ENCODE results near the gene AKNA.

The AKNA gene

DNA sequence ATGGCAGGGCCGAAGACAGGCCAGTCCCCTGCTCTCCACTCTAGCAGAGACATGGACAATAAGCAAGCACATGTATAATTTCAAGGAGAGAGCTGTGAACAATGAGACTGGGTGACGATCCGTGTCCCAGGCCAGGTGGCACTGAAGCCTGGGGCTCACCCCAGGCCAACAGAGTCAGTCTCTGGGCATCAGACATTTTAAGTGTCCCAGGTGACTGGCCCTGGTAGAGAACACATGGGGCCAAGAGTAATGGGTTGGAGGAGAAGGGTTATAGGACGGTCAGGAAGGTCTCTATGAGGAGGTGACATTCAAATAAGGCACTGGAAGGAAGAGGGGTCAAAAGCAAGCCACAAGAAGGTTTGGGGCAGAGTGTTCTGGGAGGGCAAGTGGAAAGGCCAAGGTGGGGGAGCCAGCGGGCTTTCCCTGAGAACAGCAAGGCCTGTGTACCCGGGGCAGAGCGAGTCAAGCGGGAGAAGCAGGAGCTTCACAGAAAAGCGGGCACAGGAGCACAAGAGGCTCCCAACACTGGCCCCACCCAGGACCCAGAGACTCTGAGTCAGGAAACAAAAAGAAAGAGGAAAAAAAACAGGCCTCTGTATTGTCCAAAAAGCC is 1.1 kb upstream of the AKNA start:
- H3K4me3 ChIP-seq (ENCODE audit: low read depth, low read length): no peak overlapping the region
- no peak for DNase-seq (ENCODE audit: low read depth, low spot score)
- TF ChIP-seq CTCF (IDR thresholded peaks at IDR 0.05; ENCODE audit: low read depth, low read length): no peak
- in situ Hi-C loops (cut with HindIII; ENCODE audit: low sequenced_read_pairs): no loop called here

DNA sequence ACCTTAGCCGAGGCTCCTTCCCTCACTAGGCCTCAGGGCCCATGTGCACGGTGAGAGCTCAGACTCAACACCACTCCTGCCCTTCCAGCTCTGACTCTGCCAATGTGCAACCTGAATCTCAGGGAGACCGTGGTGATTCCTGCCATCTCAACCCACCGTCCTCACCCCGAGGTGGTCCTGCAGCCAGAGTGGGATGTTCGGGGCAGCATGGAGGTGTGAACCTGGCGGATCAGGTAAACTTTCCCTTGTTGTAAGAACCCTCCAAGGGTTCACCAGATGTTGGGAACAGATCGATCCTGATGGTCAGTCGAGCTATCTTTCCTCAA is 538 bp upstream of the AKNA start:
- TF ChIP-seq CTCF (IDR thresholded peaks at IDR 0.05; ENCODE audit: low read depth, low read length): no peak
- in situ Hi-C loops (cut with HindIII; ENCODE audit: low sequenced_read_pairs): no loop called here
- DNase-seq (ENCODE audit: low read depth, low spot score): no peak
- H3K4me3 ChIP-seq (ENCODE audit: low read depth, low read length): no peak overlapping the region

DNA sequence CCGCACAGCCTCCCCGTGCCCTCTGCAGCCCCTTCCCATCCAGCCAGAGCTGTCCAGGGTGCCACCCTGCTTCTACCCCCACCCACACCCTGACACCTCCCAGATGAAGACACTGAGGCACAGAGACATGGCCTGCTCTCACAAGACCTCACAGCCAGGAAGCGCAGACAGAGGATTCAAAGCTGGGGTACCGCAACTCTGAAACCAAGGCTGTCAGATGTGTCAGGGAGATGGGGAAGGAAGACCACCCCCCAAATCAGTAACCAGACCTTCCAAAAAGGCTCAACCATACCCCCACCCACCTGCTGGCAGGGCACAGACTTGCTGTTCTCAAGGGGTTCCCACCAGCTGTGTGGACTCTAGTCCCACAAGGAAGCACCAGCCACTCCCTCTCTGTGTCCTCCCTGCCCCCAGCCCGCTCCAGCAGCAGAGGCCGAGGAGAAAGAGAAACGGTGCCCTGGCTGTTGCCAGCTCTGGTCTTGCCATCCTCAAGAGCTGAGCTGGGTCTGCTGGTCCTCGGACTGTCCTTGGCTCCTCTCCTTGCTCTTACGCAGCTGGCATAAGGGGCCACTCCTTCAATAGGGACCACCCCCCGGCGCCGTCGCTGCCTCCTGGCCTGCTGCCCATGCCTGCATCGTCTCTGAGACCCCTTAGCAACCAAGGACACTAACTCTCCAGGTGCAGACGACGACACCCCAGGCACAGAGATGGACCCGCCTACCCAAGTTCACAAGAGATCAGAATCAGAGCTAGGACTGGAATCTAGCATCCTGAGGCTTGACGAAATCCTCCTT is 699 bp downstream of the AKNA start:
- TF ChIP-seq CTCF (IDR thresholded peaks at IDR 0.05; ENCODE audit: low read depth, low read length): no peak
- DNase-seq (ENCODE audit: low read depth, low spot score): peak; percentile 16
- in situ Hi-C loops (cut with HindIII; ENCODE audit: low sequenced_read_pairs): no loop called here
- peak overlapping the region; percentile 67 for H3K4me3 ChIP-seq (ENCODE audit: low read depth, low read length)

- DNase-seq (ENCODE audit: low read depth, low spot score): no peak
Observed at GRCh38 chr9:114386361-114386885, 1.4 kb downstream of the AKNA start.

GRCh38 chr9:114385397-114386181 is 2.2 kb downstream of the AKNA start:
- TF ChIP-seq CTCF (IDR thresholded peaks at IDR 0.05; ENCODE audit: low read depth, low read length): no peak
- in situ Hi-C loops (cut with HindIII; ENCODE audit: low sequenced_read_pairs): no loop called here
- peak; percentile 86 for DNase-seq (ENCODE audit: low read depth, low spot score)
- no peak overlapping the region for H3K4me3 ChIP-seq (ENCODE audit: low read depth, low read length)

More at GRCh38 chr9:114386361-114386885, 1.4 kb downstream of the AKNA start:
- TF ChIP-seq CTCF (IDR thresholded peaks at IDR 0.05; ENCODE audit: low read depth, low read length): no peak
- peak overlapping the region; percentile 67 for H3K4me3 ChIP-seq (ENCODE audit: low read depth, low read length)
- in situ Hi-C loops (cut with HindIII; ENCODE audit: low sequenced_read_pairs): no loop called here

- TF ChIP-seq CTCF (IDR thresholded peaks at IDR 0.05; ENCODE audit: low read depth, low read length): no peak
- in situ Hi-C loops (cut with HindIII; ENCODE audit: low sequenced_read_pairs): no loop called here
- DNase-seq (ENCODE audit: low read depth, low spot score): no peak
- H3K4me3 ChIP-seq (ENCODE audit: low read depth, low read length): no peak overlapping the region
Observed at GRCh38 chr9:114384836-114385396, 2.9 kb downstream of the AKNA start.

Measured in astrocyte of the spinal cord (primary cell).